IMR-90 (cell line): ENCODE results near the gene L3MBTL4. TPM values are rescaled to one million over a fixed set of nuclear protein-coding genes. Genes with fewer than 3 reads are reported as not detected.
A peak's percentile ranks its signal among the peaks of the same experiment; 100 is the strongest.

ENCODE experiments used
- ATAC-seq: fragments of 200-7000 bp; cut with Tn5 transposase; 2 replicates; pipeline ENCODE4 v1.9.1; 2020; ENCODE audit warnings: low read depth, mild to moderate bottlenecking, moderate library complexity
- BruUV-seq: library from RNA; stranded (reverse); fragments of 400-500 nt; replicated peaks from 2 replicates; lab custom pipeline; 2021; lab: Mats Ljungman, UMichigan
- CTCF ChIA-PET: fragments of 300-600 bp; formaldehyde crosslinking; extraction: SDS; loops from one replicate; lab custom pipeline; 2021; ENCODE audit warnings: antibody characterized with exemption; lab: Yijun Ruan, JAX
- POLR2A ChIA-PET: fragments of 300-600 bp; sonication (Branson Sonifier 250); formaldehyde crosslinking; loops from one replicate; lab custom pipeline; 2022; ENCODE audit warnings: antibody characterized with exemption; ENCODE audit not compliant: unreplicated experiment; lab: Charles Lee
- DNase-seq: peaks from one replicate; pipeline ENCODE4 v3.0.0; 2013
- H2AFZ ChIP-seq: replicated peaks from 2 replicates; pipeline ENCODE3; 2013; ENCODE audit warnings: low read length, mild to moderate bottlenecking; ENCODE audit not compliant: poor library complexity
- H2AK5ac ChIP-seq: 2 replicates; pipeline ENCODE4 v1.6.1; 2013; ENCODE audit warnings: low read depth, low read length, inconsistent platforms
- H2AK9ac ChIP-seq: replicated peaks from 2 replicates; pipeline ENCODE3; 2013; ENCODE audit warnings: mild to moderate bottlenecking, low read depth, low read length, moderate library complexity; ENCODE audit not compliant: poor library complexity
- H2BK120ac ChIP-seq: 2 replicates; pipeline ENCODE4 v1.6.1; 2013; ENCODE audit warnings: low read depth, low read length, inconsistent platforms
- H2BK15ac ChIP-seq: 3 replicates; pipeline ENCODE4 v1.6.1; 2013; ENCODE audit warnings: low read depth, low read length, inconsistent platforms
- H2BK20ac ChIP-seq: 2 replicates; pipeline ENCODE4 v1.6.1; 2013; ENCODE audit warnings: low read depth, mild to moderate bottlenecking, inconsistent platforms, low read length, moderate library complexity
- H2BK5ac ChIP-seq: 2 replicates; pipeline ENCODE4 v1.6.1; 2013; ENCODE audit warnings: mild to moderate bottlenecking, low read depth, low read length, inconsistent platforms; ENCODE audit not compliant: poor library complexity, severe bottlenecking
- H3K14ac ChIP-seq: replicated peaks from 2 replicates; pipeline ENCODE4 v1.6.1; 2013; ENCODE audit warnings: low read depth, low read length, inconsistent platforms
- H3K18ac ChIP-seq: 2 replicates; pipeline ENCODE4 v1.6.1; 2013; ENCODE audit warnings: low read depth, low read length, control low read depth
- H3K23ac ChIP-seq: 2 replicates; pipeline ENCODE4 v1.6.1; 2013; ENCODE audit warnings: low read depth, low read length, inconsistent platforms
- H3K27ac ChIP-seq: 2 replicates; pipeline ENCODE4 v1.5.1; 2013; ENCODE audit warnings: mild to moderate bottlenecking, control low read depth, low read length; ENCODE audit not compliant: insufficient read depth
- H3K27me3 ChIP-seq: 2 replicates; pipeline ENCODE4 v1.6.1; 2013; ENCODE audit warnings: low read length; ENCODE audit not compliant: control insufficient read depth, insufficient read depth
- H3K36me3 ChIP-seq: 2 replicates; pipeline ENCODE4 v1.6.1; 2013; ENCODE audit warnings: low read length, mixed read lengths; ENCODE audit not compliant: control insufficient read depth, insufficient read depth
- H3K4ac ChIP-seq: 2 replicates; pipeline ENCODE4 v1.6.1; 2013; ENCODE audit warnings: low read depth, low read length, inconsistent platforms
- H3K4me1 ChIP-seq: 2 replicates; pipeline ENCODE4 v1.6.1; 2013; ENCODE audit warnings: low read length, mixed read lengths; ENCODE audit not compliant: control insufficient read depth, insufficient read depth
- H3K4me2 ChIP-seq: 2 replicates; pipeline ENCODE4 v1.6.1; 2013; ENCODE audit warnings: low read depth, mild to moderate bottlenecking, control low read depth, low read length, moderate library complexity
- H3K4me3 ChIP-seq: 2 replicates; pipeline ENCODE4 v1.5.1; 2013; ENCODE audit warnings: low read depth, mild to moderate bottlenecking, control low read depth, low read length, moderate library complexity; ENCODE audit not compliant: insufficient read depth
- H3K56ac ChIP-seq: 2 replicates; pipeline ENCODE4 v1.6.1; 2013; ENCODE audit warnings: low read length, inconsistent platforms; ENCODE audit not compliant: insufficient read depth; ENCODE audit errors: extremely low read depth
- H3K79me1 ChIP-seq, 2 experiments: 2 replicates each; pipeline ENCODE4 v1.6.1; 2013; ENCODE audit warnings: low read length in 2 of 2, inconsistent platforms in 1 of 2, low read depth in 1 of 2
- H3K9ac ChIP-seq: 2 replicates; pipeline ENCODE4 v1.6.1; 2013; ENCODE audit warnings: low read depth, low read length, control low read depth
- H3K9me1 ChIP-seq: 2 replicates; pipeline ENCODE4 v1.6.1; 2013; ENCODE audit warnings: low read length, inconsistent platforms; ENCODE audit not compliant: insufficient read depth
- H3K9me3 ChIP-seq: 2 replicates; pipeline ENCODE4 v1.6.1; 2013; ENCODE audit warnings: low read length; ENCODE audit not compliant: control insufficient read depth, insufficient read depth
- H4K20me1 ChIP-seq: 2 replicates; pipeline ENCODE4 v1.6.1; 2013; ENCODE audit warnings: low read length, inconsistent platforms; ENCODE audit not compliant: insufficient read depth
- H4K5ac ChIP-seq: 2 replicates; pipeline ENCODE4 v1.6.1; 2013; ENCODE audit warnings: mild to moderate bottlenecking, low read depth, low read length, control low read depth
- H4K8ac ChIP-seq, 2 experiments: 2 replicates each; pipeline ENCODE4 v1.6.1; 2013; ENCODE audit warnings: low read depth in 2 of 2, low read length in 2 of 2, control low read depth in 1 of 2, inconsistent platforms in 1 of 2
- H4K91ac ChIP-seq: 2 replicates; pipeline ENCODE4 v1.6.1; 2013; ENCODE audit warnings: low read depth, low read length, inconsistent platforms; ENCODE audit not compliant: insufficient read depth
- BHLHE40 ChIP-seq: fragments of 150-350 bp; IDR thresholded peaks from 2 replicates; pipeline ENCODE4 v1.6.1; 2016; ENCODE audit warnings: mild to moderate bottlenecking, low read depth, low read length
- CTCF ChIP-seq: conservative IDR thresholded peaks from 2 replicates; pipeline ENCODE4 v1.5.1; 2012; ENCODE audit warnings: mild to moderate bottlenecking, low read depth, low read length, improper control_type of control experiment
- ELK1 ChIP-seq: fragments of 150-350 bp; IDR thresholded peaks from 2 replicates; pipeline ENCODE4 v1.6.1; 2016; ENCODE audit warnings: low read depth, mild to moderate bottlenecking, low read length, moderate library complexity, borderline replicate concordance
- MAZ ChIP-seq: IDR thresholded peaks from 2 replicates; pipeline ENCODE4 v1.6.1; 2012; ENCODE audit warnings: low read depth, mild to moderate bottlenecking, low read length, improper control_type of control experiment, moderate library complexity, borderline replicate concordance
- MXI1 ChIP-seq: IDR thresholded peaks from 2 replicates; pipeline ENCODE4 v1.6.1; 2012; ENCODE audit warnings: low read depth, mild to moderate bottlenecking, low read length, moderate library complexity, borderline replicate concordance
- NFE2L2 ChIP-seq: fragments of 150-350 bp; IDR thresholded peaks from 2 replicates; pipeline ENCODE4 v1.6.1; 2016; ENCODE audit warnings: low read depth, mild to moderate bottlenecking, low read length
- RAD21 ChIP-seq: IDR thresholded peaks from 2 replicates; pipeline ENCODE4 v1.6.1; 2012; ENCODE audit warnings: low read length, improper control_type of control experiment
- RCOR1 ChIP-seq: IDR thresholded peaks from 2 replicates; pipeline ENCODE4 v1.6.1; 2012; ENCODE audit warnings: mild to moderate bottlenecking, low read length, improper control_type of control experiment; ENCODE audit not compliant: insufficient replicate concordance
- WGBS, 2 experiments: methylation state at CpG; one replicate each; pipeline versions ENCODE4 v1.1.5 to v1.1.7; 2013; ENCODE audit warnings: missing lambda C conversion rate in 2 of 2; ENCODE audit not compliant: insufficient read length in 1 of 2; ENCODE audit errors: extremely low coverage in 2 of 2; 5-methylcytosine and 5-hydroxymethylcytosine counted together
- dilution Hi-C: fragments of 300-500 bp; cut with HindIII; formaldehyde crosslinking; loops from one replicate; pipeline ENCODE4 v1.14.3; 2018; ENCODE audit warnings: low sequenced_read_pairs; ENCODE audit not compliant: unreplicated experiment
- in situ Hi-C: fragments of 300-500 bp; cut with MboI; formaldehyde crosslinking; loops from 3 replicates; pipeline ENCODE4 v1.14.3; 2019; ENCODE audit warnings: low sequenced_read_pairs, inconsistent platforms, mixed read lengths
- intact Hi-C: fragments of 100-400 bp; cut with micrococcal nuclease; formaldehyde crosslinking; loops from 2 replicates; pipeline ENCODE4 v1.10.0; 2022
- polyA plus RNA-seq, 3 experiments: library from polyadenylated mRNA; depleted of rRNA; stranded (reverse); fragments of >200 nt; gene quantifications; 2 replicates each; pipeline ENCODE4 v1.2.3, GENCODE V29; 2012; ENCODE audit warnings: low replicate concordance in 1 of 3
- total RNA-seq: library from RNA; depleted of rRNA; stranded (reverse); fragments of >200 nt; gene quantifications from 2 replicates; pipeline ENCODE4 v1.2.3, GENCODE V29; 2012

L3MBTL4 gene
- total and polyA plus RNA-seq, 2 of the 4 experiments (the other 2 are of a cell fraction) = under 0.01 to 0.02 TPM

GRCh38 chr18:6022845-6023244 lies 391.9 kb downstream of the L3MBTL4 start:
- DNase-seq = peak; percentile 61
- Histone ChIP-seq H3K9me3 (no peaks in the 10 kb centered on the region), H2BK120ac (no peak overlapping the region), H2AK5ac (no peak overlapping the region), H2AFZ (no peak overlapping the region), H3K27me3 (no peaks in the 10 kb centered on the region), H3K4ac (no peak overlapping the region), H2BK20ac (no peak overlapping the region), H2BK15ac (no peak overlapping the region), H2BK5ac (no peak overlapping the region), H4K8ac (no peak overlapping the region), H4K91ac (no peak overlapping the region), H3K27ac (no peak overlapping the region), H3K4me3 (no peak overlapping the region), H3K56ac (no peak overlapping the region), H3K4me2 (no peak overlapping the region), H3K18ac (no peak overlapping the region), H3K36me3 (no peaks in the 10 kb centered on the region), H3K4me1 (peaks cover 3% of the 10 kb centered on the region; the same call in 1 of the 2 replicates), H3K9me1 (no peaks in the 10 kb centered on the region), H3K14ac (no peak overlapping the region), H4K20me1 (no peaks in the 10 kb centered on the region), H2AK9ac (no peak overlapping the region), H3K9ac (no peak overlapping the region), H3K79me1 (no peaks in the 10 kb centered on the region), H3K23ac (no peak overlapping the region), H4K5ac (no peak overlapping the region)
- ATAC-seq = peak; percentile 67
- BruUV-seq = no TSS peak
- no peak for TF ChIP-seq RCOR1
- TF ChIP-seq ELK1 = no peak
- no peak for TF ChIP-seq NFE2L2
- no peak for TF ChIP-seq CTCF
- no peak for TF ChIP-seq MXI1
- no peak for TF ChIP-seq RAD21
- TF ChIP-seq BHLHE40 = no peak
- no peak for TF ChIP-seq MAZ
- in situ Hi-C loops (no loop called here), dilution Hi-C loops (no loop called here), intact Hi-C loops (no loop called here)
- POLR2A ChIA-PET = no interaction called here
- WGBS, 2 experiments = no CpG with 5 or more reads among the region's 5 CpGs
- CTCF ChIA-PET = no interaction called here
